Measurements from ENCODE around the gene LRRC49. TPM values are rescaled to one million over a fixed set of nuclear protein-coding genes. Genes with fewer than 3 reads are reported as not detected.
A peak's percentile ranks its signal among the peaks of the same experiment; 100 is the strongest.

Gene LRRC49
- total RNA-seq, 1 donor from 2014 or later: 6.8 TPM

DNA sequence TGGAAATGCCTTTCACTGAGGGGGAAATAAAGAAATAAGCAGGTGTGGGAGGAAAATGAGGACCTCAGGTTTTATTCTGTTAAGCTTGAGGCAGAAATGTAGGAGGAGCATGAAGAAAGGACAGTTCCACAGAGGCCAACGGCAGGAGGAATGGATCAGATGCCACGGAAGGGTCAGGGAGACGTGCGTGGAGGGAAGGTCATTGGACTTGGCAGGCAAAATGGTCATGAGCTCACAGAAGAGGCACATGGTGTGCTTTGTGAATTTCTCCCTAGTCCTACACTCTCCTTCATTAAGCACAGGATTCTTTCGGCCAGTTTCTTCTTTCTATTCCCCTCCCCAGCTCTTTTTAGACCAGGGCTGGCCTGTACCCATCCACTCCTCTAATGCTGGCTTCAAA is 190.2 kb downstream of the LRRC49 start:
- no peaks in the 10 kb centered on the region for H3K36me3 ChIP-seq (ENCODE audit: insufficient read depth, low read length)
- peaks cover 13% of the 10 kb centered on the region for H3K27me3 Mint-ChIP-seq (ENCODE audit: low read depth, unreplicated experiment)
- H4K20me1 ChIP-seq (ENCODE audit: insufficient read depth, low read length): no peaks in the 10 kb centered on the region
- no peak for TF ChIP-seq CTCF (IDR thresholded peaks at IDR 0.05; ENCODE audit: insufficient read depth, low read depth, low read length)
- TF ChIP-seq EZH2 (IDR thresholded peaks at IDR 0.05; ENCODE audit: insufficient read depth, low read length): no peak
- H3K27ac Mint-ChIP-seq (ENCODE audit: unreplicated experiment): no peak overlapping the region
- H3K36me3 Mint-ChIP-seq (ENCODE audit: low read depth, unreplicated experiment): peaks cover 3% of the 10 kb centered on the region
- H3K27ac ChIP-seq (ENCODE audit: low read depth, low read length): peak overlapping the region; percentile 65
- peaks cover 35% of the 10 kb centered on the region for H3K4me1 ChIP-seq (ENCODE audit: insufficient read depth, low read length)
- no peaks in the 10 kb centered on the region for H3K9me3 ChIP-seq (ENCODE audit: insufficient read depth, low read depth, low read length)
- H3K9me3 Mint-ChIP-seq (ENCODE audit: unreplicated experiment): peaks cover 13% of the 10 kb centered on the region
- DNase-seq (ENCODE audit: low read depth) (no peak), FAIRE-seq (peak; percentile 45)
- no peak overlapping the region for H3K4me3 ChIP-seq (ENCODE audit: insufficient read depth, low read depth, low read length)
- peak overlapping the region; percentile 21 for H3K9ac ChIP-seq (ENCODE audit: low read length)
- H3K27me3 ChIP-seq (ENCODE audit: insufficient read depth, low read length): no peaks in the 10 kb centered on the region
- H3K4me3 Mint-ChIP-seq (ENCODE audit: unreplicated experiment): no peak overlapping the region
- peaks cover 1% of the 10 kb centered on the region for H3K4me1 Mint-ChIP-seq (ENCODE audit: low read depth, unreplicated experiment)
- H2AFZ ChIP-seq (ENCODE audit: low read depth, low read length): no peak overlapping the region
- no peaks in the 10 kb centered on the region for H3K79me2 ChIP-seq (ENCODE audit: insufficient read depth, low read length)
- no peak overlapping the region for H3K4me2 ChIP-seq (ENCODE audit: low read length)

DNA sequence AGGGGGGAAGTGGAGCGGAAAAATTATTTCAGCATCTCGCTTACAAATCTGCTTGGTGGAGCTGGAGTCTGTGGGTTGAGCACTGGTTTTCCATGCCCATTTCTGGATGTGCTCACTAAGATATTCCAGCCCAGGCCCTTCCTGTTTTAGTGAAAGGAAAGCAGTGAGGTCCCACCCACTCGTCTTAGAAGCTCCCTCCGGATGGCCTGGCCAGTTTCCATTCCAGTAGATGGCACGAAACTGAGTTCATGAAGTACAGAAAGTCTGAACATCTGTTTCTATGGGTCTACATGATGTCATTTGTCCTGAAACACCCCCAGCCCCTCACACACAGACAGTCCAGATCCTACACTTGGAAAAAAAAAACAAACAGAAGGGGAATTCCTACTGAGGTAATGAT is 190.7 kb downstream of the LRRC49 start:
- no peaks in the 10 kb centered on the region for H4K20me1 ChIP-seq (ENCODE audit: insufficient read depth, low read length)
- H3K27ac Mint-ChIP-seq (ENCODE audit: unreplicated experiment): no peak overlapping the region
- no peak overlapping the region for H3K4me2 ChIP-seq (ENCODE audit: low read length)
- H3K27ac ChIP-seq (ENCODE audit: low read depth, low read length): peak overlapping the region; percentile 65
- H3K4me1 ChIP-seq (ENCODE audit: insufficient read depth, low read length): peaks cover 35% of the 10 kb centered on the region
- H3K27me3 ChIP-seq (ENCODE audit: insufficient read depth, low read length): no peaks in the 10 kb centered on the region
- FAIRE-seq (peak; percentile 37), DNase-seq (ENCODE audit: low read depth) (peak; percentile 91)
- peak overlapping the region; percentile 21 for H3K9ac ChIP-seq (ENCODE audit: low read length)
- no peaks in the 10 kb centered on the region for H3K79me2 ChIP-seq (ENCODE audit: insufficient read depth, low read length)
- H3K4me3 Mint-ChIP-seq (ENCODE audit: unreplicated experiment): no peak overlapping the region
- H3K9me3 Mint-ChIP-seq (ENCODE audit: unreplicated experiment): peaks cover 16% of the 10 kb centered on the region
- peaks cover 1% of the 10 kb centered on the region for H3K4me1 Mint-ChIP-seq (ENCODE audit: low read depth, unreplicated experiment)
- TF ChIP-seq EZH2 (IDR thresholded peaks at IDR 0.05; ENCODE audit: insufficient read depth, low read length) (no peak), CTCF (IDR thresholded peaks at IDR 0.05; ENCODE audit: insufficient read depth, low read depth, low read length) (no peak)
- H2AFZ ChIP-seq (ENCODE audit: low read depth, low read length): no peak overlapping the region
- peaks cover 13% of the 10 kb centered on the region for H3K27me3 Mint-ChIP-seq (ENCODE audit: low read depth, unreplicated experiment)
- peaks cover 3% of the 10 kb centered on the region for H3K36me3 Mint-ChIP-seq (ENCODE audit: low read depth, unreplicated experiment)
- H3K36me3 ChIP-seq (ENCODE audit: insufficient read depth, low read length): no peaks in the 10 kb centered on the region
- no peaks in the 10 kb centered on the region for H3K9me3 ChIP-seq (ENCODE audit: insufficient read depth, low read depth, low read length)
- H3K4me3 ChIP-seq (ENCODE audit: insufficient read depth, low read depth, low read length): no peak overlapping the region

GRCh38 chr15:71084264-71084663 is 191.6 kb downstream of the LRRC49 start:
- TF ChIP-seq EZH2 (IDR thresholded peaks at IDR 0.05; ENCODE audit: insufficient read depth, low read length): no peak
- TF ChIP-seq CTCF (IDR thresholded peaks at IDR 0.05; ENCODE audit: insufficient read depth, low read depth, low read length): no peak
- H3K4me3 ChIP-seq (ENCODE audit: insufficient read depth, low read depth, low read length): no peak overlapping the region
- H3K27ac Mint-ChIP-seq (ENCODE audit: unreplicated experiment): no peak overlapping the region
- H3K27ac ChIP-seq (ENCODE audit: low read depth, low read length): no peak overlapping the region
- H3K9me3 Mint-ChIP-seq (ENCODE audit: unreplicated experiment): peaks cover 20% of the 10 kb centered on the region
- H3K4me1 ChIP-seq (ENCODE audit: insufficient read depth, low read length): peaks cover 27% of the 10 kb centered on the region
- peaks cover 13% of the 10 kb centered on the region for H3K27me3 Mint-ChIP-seq (ENCODE audit: low read depth, unreplicated experiment)
- H3K4me2 ChIP-seq (ENCODE audit: low read length): no peak overlapping the region
- H3K36me3 Mint-ChIP-seq (ENCODE audit: low read depth, unreplicated experiment): peaks cover 3% of the 10 kb centered on the region
- H3K79me2 ChIP-seq (ENCODE audit: insufficient read depth, low read length): no peaks in the 10 kb centered on the region
- no peaks in the 10 kb centered on the region for H4K20me1 ChIP-seq (ENCODE audit: insufficient read depth, low read length)
- FAIRE-seq (no peak), DNase-seq (ENCODE audit: low read depth) (no peak)
- no peak overlapping the region for H3K4me3 Mint-ChIP-seq (ENCODE audit: unreplicated experiment)
- H2AFZ ChIP-seq (ENCODE audit: low read depth, low read length): no peak overlapping the region
- H3K36me3 ChIP-seq (ENCODE audit: insufficient read depth, low read length): no peaks in the 10 kb centered on the region
- no peaks in the 10 kb centered on the region for H3K27me3 ChIP-seq (ENCODE audit: insufficient read depth, low read length)
- H3K9ac ChIP-seq (ENCODE audit: low read length): no peak overlapping the region
- H3K9me3 ChIP-seq (ENCODE audit: insufficient read depth, low read depth, low read length): no peaks in the 10 kb centered on the region
- peaks cover 1% of the 10 kb centered on the region for H3K4me1 Mint-ChIP-seq (ENCODE audit: low read depth, unreplicated experiment)

Data from astrocyte (in vitro differentiated cells and primary cell).